HepG2 (cell line): ENCODE measurements around the gene PFDN5.

ENCODE experiments used
- HDAC2 ChIP-seq: sonication (generic); formaldehyde crosslinking; IDR thresholded peaks from 2 replicates; pipeline ENCODE4 v1.4.0; 2020; ENCODE audit warnings: missing genetic modification reagents
- SIN3A ChIP-seq: IDR thresholded peaks from 2 replicates; pipeline ENCODE4 v1.6.1; 2011; ENCODE audit warnings: low read depth, mild to moderate bottlenecking, control low read depth, low read length, borderline replicate concordance
- ZNF569 ChIP-seq: sonication (generic); formaldehyde crosslinking; IDR thresholded peaks from 2 replicates; pipeline ENCODE4 v1.5.0; 2020; ENCODE audit warnings: mild to moderate bottlenecking, missing genetic modification reagents, moderate library complexity, borderline replicate concordance
- TF ChIP-seq, protein P1 (sequence below): IDR thresholded peaks from 2 replicates; pipeline ENCODE4 v1.6.1; 2016; ENCODE audit warnings: low read depth, missing genetic modification reagents, missing compliant biosample characterization
- TF ChIP-seq, protein P2 (sequence below): sonication (generic); formaldehyde crosslinking; IDR thresholded peaks from 2 replicates; pipeline ENCODE4 v1.4.0; 2020; ENCODE audit warnings: missing genetic modification reagents
- TF ChIP-seq, protein P3 (sequence below): sonication (generic); formaldehyde crosslinking; conservative IDR thresholded peaks from 2 replicates; pipeline ENCODE4 v1.4.0; 2020; ENCODE audit warnings: missing genetic modification reagents

- TF ChIP-seq HDAC2 = no peak
- no peak for TF ChIP-seq SIN3A
- TF ChIP-seq, protein P1, sequence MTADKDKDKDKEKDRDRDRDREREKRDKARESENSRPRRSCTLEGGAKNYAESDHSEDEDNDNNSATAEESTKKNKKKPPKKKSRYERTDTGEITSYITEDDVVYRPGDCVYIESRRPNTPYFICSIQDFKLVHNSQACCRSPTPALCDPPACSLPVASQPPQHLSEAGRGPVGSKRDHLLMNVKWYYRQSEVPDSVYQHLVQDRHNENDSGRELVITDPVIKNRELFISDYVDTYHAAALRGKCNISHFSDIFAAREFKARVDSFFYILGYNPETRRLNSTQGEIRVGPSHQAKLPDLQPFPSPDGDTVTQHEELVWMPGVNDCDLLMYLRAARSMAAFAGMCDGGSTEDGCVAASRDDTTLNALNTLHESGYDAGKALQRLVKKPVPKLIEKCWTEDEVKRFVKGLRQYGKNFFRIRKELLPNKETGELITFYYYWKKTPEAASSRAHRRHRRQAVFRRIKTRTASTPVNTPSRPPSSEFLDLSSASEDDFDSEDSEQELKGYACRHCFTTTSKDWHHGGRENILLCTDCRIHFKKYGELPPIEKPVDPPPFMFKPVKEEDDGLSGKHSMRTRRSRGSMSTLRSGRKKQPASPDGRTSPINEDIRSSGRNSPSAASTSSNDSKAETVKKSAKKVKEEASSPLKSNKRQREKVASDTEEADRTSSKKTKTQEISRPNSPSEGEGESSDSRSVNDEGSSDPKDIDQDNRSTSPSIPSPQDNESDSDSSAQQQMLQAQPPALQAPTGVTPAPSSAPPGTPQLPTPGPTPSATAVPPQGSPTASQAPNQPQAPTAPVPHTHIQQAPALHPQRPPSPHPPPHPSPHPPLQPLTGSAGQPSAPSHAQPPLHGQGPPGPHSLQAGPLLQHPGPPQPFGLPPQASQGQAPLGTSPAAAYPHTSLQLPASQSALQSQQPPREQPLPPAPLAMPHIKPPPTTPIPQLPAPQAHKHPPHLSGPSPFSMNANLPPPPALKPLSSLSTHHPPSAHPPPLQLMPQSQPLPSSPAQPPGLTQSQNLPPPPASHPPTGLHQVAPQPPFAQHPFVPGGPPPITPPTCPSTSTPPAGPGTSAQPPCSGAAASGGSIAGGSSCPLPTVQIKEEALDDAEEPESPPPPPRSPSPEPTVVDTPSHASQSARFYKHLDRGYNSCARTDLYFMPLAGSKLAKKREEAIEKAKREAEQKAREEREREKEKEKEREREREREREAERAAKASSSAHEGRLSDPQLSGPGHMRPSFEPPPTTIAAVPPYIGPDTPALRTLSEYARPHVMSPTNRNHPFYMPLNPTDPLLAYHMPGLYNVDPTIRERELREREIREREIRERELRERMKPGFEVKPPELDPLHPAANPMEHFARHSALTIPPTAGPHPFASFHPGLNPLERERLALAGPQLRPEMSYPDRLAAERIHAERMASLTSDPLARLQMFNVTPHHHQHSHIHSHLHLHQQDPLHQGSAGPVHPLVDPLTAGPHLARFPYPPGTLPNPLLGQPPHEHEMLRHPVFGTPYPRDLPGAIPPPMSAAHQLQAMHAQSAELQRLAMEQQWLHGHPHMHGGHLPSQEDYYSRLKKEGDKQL (CRISPR knock-in tag) = no peak
- no peak for TF ChIP-seq ZNF569
- TF ChIP-seq, protein P2, sequence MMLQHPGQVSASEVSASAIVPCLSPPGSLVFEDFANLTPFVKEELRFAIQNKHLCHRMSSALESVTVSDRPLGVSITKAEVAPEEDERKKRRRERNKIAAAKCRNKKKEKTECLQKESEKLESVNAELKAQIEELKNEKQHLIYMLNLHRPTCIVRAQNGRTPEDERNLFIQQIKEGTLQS (CRISPR knock-in tag) = no peak
- TF ChIP-seq, protein P3, sequence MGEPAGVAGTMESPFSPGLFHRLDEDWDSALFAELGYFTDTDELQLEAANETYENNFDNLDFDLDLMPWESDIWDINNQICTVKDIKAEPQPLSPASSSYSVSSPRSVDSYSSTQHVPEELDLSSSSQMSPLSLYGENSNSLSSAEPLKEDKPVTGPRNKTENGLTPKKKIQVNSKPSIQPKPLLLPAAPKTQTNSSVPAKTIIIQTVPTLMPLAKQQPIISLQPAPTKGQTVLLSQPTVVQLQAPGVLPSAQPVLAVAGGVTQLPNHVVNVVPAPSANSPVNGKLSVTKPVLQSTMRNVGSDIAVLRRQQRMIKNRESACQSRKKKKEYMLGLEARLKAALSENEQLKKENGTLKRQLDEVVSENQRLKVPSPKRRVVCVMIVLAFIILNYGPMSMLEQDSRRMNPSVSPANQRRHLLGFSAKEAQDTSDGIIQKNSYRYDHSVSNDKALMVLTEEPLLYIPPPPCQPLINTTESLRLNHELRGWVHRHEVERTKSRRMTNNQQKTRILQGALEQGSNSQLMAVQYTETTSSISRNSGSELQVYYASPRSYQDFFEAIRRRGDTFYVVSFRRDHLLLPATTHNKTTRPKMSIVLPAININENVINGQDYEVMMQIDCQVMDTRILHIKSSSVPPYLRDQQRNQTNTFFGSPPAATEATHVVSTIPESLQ = no peak
Measured at GRCh38 chr12:53299101-53299453, 3.7 kb downstream of the PFDN5 start.
